ENCODE data around the gene TNFAIP8L1.

The TNFAIP8L1 gene

DNA sequence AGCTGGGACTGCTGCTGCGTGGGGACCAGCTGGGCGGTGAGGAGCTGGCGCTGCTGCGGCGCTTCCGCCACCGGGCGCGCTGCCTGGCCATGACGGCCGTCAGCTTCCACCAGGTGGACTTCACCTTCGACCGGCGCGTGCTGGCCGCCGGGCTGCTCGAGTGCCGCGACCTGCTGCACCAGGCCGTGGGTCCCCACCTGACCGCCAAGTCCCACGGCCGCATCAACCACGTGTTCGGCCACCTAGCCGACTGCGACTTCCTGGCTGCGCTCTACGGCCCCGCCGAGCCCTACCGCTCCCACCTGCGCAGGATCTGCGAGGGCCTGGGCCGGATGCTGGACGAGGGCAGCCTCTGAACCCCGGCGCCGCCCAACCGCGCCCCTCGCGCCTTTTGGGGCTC lies 12.8 kb downstream of the TNFAIP8L1 start:
- no peak for DNase-seq

DNA sequence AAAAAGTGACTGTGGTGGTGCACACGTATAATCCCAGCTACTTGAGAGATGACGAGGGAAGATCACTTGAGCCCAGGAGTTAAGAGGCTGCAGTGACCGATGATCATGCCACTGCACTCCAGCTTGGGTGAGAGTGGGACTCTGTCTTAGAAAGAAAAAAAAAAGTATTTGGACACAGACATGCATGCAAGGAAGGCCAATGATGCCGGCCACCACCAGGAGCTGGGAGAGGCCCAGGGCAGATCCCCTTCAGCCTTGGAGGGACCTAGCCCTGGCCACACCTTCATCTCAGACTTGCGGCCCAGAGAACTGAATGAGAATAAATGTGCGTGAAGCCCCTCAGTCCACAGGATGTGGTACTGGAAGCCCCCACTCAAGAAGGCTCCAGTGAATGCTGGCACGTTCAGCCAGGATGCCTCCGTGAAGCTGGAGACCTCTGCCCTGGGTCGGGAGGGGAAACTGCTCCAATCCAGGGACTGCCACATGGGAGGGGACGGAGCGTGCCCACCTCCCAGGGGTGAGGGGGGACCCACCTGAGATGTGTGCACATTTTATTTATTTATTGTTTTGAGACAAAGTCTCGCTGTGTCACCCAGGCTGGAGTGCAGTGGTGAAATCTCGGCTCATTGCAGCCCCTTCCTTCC lies 14.6 kb downstream of the TNFAIP8L1 start:
- no peak for DNase-seq

DNA sequence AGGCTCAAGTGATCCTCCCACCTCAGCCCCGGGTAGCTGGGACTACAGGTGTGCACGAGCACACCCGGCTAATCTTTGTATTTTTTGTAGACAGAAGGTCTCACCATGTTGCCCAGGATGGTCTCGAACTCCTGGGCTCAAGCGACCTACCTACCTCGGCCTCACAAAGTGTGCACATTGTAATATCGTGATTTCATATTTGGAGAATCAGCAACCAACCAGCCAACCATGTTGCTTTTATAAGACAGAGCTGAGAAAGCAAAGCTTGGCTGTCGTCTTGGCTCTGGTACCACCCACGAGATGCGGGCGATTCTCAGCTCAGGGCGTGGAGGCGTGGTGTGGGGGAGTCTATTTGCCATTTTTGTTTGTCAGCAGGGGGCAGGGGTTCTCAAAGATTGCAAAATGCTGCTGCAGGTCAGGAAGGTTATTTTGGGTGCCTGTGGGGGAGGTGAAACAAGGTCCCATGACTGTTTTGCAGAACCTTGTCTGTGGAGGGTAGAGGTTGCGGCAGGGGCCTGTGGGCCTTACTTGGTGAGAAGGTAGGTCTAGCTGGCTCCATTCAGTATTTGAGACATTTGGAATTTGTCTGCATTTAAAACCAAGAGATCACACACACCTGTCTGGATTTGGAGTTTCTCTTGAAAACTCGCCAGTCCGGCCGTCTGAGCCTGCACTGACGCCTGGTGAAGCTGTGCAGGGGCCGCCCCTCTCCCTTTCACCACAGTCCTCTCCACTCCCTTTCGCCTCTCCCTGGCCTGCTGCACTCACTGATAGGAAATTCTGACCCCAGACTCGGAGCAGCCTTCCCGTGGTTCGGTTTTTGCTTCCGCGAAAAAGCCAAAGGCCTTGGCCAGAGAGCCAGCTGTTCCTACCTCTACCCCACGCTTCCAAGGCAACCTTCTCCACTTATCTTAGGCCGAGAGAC lies 15.4 kb downstream of the TNFAIP8L1 start:
- no peak for DNase-seq

DNA sequence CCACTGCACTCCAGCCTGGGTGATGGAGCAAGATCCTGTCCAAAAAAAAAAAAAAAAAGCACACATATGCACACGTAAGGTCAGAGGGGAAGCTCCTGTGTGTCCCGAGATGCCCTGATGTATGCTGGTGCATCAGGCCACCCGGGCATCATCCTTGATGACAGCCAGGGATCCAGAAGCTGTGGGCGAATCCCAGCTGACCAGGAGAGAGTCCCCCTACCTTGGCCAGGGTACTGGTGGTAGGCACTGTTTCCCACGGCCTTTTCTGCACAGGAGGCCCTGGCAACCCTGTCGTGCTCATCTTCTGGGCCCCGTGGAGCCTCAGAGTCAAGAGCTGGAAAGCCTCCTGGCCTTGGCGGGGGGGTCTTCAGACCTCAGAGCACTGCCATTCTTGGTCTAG lies 16.8 kb downstream of the TNFAIP8L1 start:
- DNase-seq: no peak

DNA sequence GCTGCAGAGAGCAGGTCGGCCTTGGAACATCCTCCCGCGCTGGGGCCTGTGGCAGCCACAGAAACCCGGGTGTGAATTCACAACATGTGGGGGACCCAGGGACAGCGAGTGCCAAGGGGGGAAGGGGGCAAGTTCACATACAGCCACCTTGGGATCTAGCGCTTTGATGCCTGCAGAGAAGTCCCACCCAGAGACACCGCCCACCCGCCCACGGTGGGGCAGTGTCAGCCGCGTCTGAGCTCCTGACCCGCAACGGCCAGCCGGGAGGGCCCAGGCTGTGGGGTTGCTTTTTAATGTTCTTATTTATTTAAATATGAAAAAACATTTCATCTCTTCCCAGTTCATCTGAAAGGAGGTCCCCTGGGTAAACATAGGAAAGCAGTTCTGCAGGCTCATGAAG lies 17.9 kb downstream of the TNFAIP8L1 start:
- no peak for DNase-seq

DNA sequence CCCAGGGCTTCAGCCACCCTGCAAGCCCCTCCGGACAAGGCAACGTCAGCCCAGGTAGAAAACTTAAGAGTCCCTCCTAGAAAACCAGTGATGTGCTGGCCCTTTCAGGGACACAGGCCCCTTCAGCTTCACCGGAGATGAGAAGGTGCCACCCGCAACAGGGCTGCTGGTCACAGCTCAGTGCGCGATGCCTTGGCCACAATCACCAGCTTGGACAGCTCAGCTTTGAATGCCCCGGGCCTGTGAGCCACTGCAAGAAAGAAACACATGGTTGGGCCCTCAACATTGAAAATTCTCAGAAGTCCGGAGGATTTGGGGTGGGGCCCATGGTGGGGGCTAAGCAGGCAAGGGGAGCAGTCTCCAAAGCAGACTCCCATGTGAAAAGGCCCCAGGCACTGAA lies 18.5 kb downstream of the TNFAIP8L1 start:
- DNase-seq: no peak

DNA sequence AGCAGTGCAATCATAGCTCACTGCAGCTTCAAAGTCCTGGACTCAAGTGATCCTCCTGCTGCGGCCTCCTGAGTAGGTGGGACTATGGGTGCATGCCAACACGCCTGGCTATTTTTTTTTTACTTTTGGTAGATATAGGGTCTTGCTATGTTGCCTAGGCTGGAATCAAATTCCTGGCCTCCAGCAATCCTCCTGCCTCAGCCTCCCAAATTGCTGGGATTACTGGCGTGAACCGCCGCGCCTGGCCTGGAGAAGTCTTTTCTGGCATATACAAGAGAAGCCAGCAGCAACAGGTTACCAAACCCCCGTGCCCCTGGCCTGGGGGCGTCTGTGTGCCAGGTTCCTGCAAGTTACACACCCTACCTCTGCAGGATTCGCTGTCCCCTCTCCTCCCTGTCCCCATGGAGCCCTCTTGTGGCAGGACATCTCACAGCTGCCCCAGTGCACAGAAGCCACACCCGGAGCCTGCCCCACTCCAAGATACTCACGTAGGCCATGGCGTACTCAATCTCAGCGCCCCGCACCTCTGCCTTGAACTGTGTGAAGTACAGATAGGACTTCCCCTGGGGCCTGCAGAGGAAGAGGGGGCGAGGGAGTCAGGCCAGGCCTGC lies 21.0 kb downstream of the TNFAIP8L1 start:
- DNase-seq: peak in 1 of 2 experiments; percentile 76

DNA sequence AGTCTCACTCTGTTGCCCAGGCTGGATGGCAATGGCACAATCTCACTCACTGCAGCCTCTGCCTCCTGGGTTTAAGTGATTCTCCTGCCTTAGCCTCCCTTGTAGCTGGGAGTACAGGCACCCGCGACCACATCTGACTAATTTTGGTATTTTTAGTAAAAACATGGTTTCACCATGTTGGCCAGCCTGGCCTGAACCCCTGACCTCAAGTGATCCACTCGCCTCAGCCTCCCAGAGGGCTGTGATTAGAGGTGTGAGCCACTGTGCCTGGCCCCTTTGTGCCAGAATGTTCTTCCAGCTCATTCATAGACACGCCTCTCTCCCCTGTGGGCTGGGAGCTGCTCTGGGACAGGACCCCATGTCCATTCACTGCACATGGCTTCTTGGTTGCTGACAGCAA lies 21.7 kb downstream of the TNFAIP8L1 start:
- no peak for DNase-seq

DNA sequence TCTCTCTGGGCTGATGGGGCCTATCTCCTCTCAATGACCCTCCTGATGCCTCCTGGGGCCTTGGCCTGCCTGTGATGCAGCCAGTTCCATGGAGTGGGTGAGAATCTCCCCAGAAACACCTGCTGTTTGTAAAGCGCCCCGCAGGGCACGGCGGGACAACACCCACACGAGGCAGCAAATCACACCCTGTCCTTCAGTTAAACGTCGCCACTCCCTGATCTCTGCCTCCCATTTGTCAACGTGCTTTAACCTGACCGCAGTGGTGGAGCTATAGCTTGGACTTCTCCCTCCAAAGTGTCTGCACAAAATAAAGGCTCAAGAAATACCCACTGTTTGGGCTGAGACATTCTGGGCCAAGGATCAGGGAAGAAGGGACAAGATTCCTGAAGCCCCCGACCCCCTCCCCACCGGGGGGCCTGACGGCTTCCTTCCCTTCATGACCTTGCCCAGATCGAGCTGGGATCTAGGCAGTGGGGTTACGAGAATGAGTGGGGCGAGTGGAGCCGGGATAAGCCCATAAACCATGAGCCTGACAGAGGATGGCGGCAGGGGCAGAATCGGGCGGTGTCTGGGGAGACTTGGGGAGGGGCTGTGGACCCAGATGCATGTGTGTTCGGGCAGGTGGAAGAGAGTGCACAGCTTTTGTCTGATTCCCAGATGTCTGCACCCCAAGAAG lies 22.8 kb downstream of the TNFAIP8L1 start:
- no peak for DNase-seq

DNA sequence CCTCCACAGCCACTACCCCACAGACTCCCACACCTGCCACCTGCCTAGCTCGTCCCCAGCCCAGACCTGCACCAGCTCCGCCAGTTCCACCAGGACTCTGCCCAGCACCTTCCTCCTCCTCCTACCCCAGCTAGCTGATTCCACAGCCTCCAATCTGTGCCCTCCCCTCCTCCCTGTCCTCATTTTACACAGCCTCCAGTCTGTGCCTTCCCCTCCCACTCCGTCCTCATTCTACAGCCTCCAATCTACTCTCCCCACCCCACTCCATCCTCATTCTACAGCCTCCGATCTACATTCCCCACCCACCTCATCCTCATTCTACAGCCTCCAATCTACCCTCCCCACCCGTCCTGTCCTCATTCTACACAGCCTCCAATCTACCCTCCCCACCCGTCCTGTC lies 23.5 kb downstream of the TNFAIP8L1 start:
- DNase-seq: no peak

DNA sequence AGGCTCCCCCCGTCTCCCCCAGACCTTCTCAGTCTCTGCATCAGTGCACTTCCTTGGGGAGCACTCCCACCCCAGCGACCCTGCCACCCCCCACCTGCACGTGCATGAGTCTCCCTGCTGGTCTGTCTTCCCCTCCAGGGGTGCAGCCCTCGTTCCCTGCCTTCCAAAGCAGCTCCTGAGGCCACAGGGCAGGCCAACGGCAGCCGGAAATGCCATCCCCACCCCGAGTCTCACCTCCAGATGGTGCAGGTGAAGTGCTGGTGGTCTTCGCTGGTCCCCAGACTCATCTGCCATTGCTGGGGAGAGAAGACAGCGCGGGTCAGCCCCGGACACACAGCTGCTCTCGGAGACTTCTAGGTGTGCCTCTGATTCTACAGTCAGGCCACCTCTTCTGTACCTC lies 25.3 kb downstream of the TNFAIP8L1 start:
- no peak for DNase-seq

DNA sequence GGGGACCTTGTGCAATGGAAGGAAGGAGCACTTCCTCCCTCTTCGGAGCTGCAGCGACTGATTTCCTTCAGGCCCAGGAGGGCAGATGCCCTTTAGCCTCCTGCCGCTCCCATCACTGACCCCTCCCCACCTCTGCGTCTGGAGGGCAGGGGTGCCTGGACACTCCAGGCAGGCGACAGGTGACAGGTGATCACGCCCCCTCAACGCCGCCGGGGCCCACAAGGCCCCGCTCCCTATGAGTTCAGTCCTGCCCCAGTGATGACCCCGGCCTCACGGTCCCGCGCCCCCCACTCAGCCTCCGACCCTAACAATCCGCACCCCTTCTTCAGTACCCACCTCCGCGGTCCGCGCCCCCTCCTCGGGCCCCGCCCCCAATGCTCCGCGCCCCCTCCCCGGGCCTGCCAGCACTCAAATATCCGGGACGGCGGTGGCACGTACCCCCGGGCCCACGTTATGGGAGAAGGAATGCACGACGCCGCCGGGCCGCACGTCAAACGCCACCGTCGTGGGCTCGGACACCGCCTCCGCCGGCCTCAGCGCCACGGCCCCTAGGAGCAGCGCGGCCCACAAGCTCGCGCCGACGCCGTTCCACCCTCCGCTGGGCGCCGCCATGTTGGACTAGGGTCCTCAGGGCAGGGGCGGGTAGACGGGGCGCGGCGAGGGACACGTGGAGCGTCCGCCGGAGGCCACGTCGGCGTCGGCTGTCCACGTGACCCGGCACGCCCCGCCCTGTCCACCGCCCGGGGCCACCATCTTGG lies 30.6 kb downstream of the TNFAIP8L1 start, which contains the start of gene MYDGF:
MYDGF (minus strand) TSS at position 620 of the 758 bp plus-strand sequence; CDS start at position 612, 8 bp downstream.
- peak; percentile 56 to 89 for DNase-seq

DNA sequence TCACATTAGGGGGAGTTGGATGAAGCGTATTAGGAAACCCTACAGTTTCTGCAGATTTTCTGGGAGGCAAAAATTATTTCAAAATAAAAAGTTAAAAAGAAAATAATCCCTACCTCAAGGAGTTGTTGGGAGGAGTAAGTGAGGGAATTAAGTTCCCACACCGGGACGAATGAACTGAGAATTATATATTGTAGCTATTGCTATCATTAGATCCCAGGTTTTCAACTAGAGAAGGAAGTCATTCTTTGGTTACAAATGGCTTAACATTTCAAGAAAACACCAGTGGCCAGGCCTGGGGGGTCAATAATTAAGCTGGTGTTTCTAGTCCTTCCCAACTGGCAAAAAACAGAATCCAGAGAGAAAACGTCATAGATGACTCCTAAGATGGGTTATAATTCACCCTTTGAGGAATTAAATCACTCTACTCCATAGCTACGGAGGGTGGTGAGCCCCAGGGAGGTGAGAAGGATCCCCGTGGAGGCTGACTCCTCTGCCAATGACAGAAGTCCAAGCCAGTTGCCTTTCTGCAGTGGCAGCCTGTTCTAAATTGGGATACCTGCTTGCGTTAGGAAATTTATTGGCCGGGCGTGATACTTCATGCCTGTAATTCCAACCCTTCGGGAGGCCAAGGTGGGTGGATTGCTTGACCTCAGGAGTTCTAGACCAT lies 32.0 kb downstream of the TNFAIP8L1 start:
- DNase-seq: no peak

DNA sequence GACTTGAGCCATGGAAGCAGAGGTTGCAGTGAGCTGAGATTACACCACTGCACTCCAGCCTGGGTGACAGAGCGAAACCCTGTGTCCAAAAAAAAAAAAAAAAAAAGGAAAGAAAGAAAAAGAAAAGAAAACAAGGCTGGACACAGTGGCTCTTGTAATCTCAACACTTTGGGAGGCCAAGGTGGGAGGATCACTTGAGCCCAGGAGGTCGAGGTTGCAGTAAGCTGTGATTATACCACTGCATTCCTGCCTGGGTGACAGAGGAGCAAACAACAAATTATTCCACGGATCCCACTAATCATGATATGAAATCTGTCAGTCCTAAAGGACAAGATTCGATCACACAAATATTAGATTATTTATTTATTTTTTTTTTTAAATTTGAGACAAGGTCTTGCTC lies 33.9 kb downstream of the TNFAIP8L1 start:
- no peak for DNase-seq

DNA sequence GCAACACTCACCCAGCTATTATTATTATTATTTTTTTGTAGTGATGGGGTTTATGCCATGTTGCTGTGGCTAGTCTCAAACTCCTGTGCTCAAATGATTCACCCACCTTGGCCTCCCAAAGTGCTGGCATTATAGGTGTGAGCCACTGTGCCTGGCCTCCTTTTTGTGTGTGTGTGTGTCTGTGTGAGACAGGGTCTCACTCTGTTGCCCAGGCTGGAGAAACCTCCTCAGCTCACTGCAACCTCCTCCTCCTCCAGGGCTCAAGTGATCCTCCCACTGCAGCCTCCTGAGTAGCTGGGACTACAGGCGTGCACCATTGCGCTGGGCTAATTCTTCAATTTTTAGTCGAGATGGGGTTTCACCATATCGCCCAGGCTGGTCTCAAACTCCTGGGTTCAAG lies 34.4 kb downstream of the TNFAIP8L1 start:
- DNase-seq: no peak

DNA sequence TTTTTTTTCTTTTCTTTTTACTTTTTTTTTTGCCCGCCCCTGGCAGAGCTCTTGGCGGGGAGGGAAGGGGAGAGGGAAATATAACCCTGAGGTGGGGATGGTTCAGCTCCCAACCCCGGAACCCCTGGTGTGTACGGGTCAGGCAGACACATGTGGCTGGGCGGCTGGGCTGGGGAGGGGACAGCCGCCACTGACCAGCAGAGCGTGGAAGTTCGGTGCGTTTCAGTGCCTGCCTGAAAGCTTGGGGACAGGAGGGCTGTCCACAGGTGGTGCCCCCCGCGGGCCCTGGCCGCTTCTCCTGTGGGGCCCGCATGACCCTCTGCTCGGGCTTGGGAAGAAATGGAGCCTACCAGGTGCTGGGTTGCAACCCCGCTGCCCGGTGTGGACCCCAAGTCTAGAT lies 36.0 kb downstream of the TNFAIP8L1 start:
- DNase-seq: no peak

DNA sequence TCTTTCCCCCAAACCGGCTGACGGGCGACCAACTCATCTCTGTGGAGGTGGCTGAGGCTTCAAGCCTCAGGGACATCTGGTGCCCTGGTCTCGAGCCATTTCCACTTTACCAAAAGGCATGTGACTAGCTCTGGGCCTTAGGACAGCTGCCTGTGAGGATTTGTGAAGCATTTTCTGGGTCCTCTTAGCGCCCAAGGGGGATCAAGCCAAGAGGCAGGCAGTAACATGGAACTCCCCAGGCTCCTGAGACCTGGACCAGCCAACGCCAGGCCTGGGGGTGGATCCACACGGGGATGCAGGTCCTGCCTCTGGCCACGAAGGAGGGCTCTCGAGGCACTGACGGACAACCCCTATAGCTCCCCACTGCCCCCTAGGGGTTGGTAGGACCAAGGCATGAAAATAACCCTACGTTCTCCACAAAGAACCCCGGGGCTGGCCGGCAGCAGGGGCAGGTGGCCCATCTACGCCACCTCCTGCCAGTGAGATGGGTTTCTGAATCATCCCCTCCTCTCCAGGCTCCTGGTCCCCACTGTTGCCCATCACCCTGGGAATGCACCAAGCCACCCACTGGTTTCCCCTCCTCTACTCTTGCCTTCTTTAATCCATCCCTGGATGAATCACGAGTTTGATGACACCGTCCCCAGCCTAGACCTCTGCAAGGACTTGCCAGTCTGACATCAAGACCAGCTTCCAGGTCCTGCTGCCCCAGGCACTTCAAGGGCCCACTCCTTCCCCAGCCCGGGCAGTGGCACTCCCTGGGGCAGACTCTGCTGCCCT lies 37.8 kb downstream of the TNFAIP8L1 start:
- peak; percentile 89 to 97 for DNase-seq

DNA sequence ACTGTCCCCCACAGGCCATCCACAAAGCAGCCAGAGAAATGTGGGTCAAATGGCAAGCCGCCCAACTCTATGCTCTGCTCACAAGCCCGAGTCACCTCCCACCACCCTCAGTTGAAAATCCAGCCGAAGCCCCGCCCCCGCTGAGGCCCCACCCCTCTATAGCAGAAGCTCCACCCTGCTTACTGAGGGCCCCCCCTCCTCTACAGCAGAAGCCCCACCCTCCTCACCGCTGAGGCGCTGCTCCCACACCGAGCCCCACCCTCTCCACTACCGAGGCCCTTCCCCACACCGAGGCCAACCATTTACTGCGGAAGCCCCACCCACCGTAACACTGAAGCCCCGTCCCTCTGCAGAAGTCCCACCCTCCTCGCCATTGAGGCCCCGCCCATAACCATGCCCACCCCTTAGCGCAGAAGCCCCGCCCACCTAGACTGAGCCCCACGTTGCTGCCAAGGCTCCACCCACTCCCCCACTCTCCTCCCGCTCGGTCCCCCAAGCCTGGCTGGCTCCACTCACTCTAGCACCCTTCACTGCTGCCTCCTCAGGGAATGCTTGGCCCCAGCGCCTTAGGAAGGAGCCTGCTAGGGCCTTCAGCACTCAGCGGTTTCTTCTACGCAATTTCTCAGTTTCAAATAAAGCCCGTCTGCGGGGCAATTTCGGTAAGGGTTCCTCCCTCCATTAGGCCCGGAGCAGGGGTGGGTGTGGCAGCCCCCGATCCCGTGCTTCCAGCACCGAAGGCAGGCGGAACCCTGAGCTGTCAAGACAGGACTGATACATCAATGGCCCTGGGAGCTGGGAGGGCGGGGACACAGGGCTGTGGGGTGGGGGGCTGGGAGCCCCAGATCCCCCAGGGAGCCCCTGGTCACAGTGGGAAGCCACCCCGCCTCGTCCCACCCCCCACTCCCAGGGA lies 39.8 kb downstream of the TNFAIP8L1 start:
- no peak for DNase-seq

DNA sequence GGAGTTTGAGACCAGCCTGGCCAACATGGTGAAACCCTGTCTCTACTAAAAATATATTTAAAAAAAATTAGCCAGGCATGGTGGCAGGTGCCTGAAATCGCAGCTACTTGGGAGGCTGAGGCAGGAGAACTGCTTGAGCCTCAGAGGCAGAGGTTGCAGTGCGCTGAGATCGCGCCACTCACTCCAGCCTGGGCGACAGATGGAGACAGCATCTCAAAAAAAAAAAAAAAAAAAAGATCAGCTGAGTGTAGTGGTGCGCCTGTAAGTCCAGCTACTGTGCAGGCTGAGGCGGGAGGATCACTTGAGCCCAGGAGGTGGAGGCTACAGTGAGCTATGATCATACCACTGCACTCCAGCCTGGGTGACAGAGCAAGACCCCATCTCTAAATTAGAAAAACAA lies 40.7 kb downstream of the TNFAIP8L1 start:
- peak in 1 of 2 experiments; percentile 50 for DNase-seq
